Measurements from ENCODE around the gene PRKAR1B.
"Not testable (repeated sequence)": the region's sequence is repeated elsewhere in the genome, so short reads cannot be mapped to it uniquely, and the experiment has no call there.

The PRKAR1B gene

GRCh38 chr7:621572-622285, 105.4 kb downstream of the PRKAR1B start:
- DNase-seq (ENCODE audit: low read depth, low spot score), result no peak

- DNase-seq (ENCODE audit: low read depth, low spot score), result no peak
Measured at GRCh38 chr7:620885-621284, 106.2 kb downstream of the PRKAR1B start.

DNA sequence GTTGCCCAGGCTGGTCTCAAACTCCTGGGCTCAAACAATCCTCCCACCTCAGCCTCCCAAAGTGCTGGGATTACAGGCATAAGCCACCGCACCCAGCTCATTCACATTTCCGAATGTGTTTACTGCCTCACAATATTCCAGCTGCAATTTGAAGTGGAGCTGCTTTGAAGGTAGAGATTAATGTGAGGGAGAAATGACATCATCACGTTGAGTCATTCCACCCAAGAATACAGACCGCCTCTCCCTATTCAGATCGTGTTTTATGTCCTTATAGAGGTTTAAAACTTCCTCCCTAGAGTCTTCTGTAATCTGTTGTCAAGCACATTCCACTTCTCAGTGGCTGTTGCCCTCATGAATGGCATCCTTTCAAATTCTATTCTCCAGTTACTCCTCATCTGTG, 107.0 kb downstream of the PRKAR1B start:
- no peak for DNase-seq (ENCODE audit: low read depth, low spot score)

GRCh38 chr7:619368-619840, 107.7 kb downstream of the PRKAR1B start:
- DNase-seq (ENCODE audit: low read depth, low spot score), result no peak

GRCh38 chr7:618539-619367, 108.3 kb downstream of the PRKAR1B start:
- DNase-seq (ENCODE audit: low read depth, low spot score), result no peak

GRCh38 chr7:617614-618538, 109.2 kb downstream of the PRKAR1B start:
- no peak for DNase-seq (ENCODE audit: low read depth, low spot score)

GRCh38 chr7:613442-614140, 113.5 kb downstream of the PRKAR1B start:
- DNase-seq (ENCODE audit: low read depth, low spot score), result no peak

DNA sequence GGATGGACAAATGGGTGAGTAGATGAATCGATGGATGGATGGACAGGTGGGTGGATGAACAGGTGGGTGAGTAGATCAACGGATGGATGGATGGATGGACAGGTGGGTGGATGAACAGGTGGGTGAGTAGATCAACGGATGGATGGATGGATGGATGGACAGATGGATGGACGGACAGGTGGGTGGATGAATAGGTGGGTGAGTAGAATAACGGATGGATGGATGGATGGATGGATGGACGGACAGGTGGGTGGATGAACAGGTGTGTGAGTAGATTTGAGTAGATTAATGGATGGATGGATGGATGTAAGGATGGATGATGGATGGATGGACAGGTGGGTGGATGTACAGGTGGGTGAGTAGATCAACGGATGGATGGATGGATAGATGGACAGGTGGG, 115.2 kb downstream of the PRKAR1B start:
- DNase-seq (ENCODE audit: low read depth, low spot score), result not testable (repeated sequence)

DNA sequence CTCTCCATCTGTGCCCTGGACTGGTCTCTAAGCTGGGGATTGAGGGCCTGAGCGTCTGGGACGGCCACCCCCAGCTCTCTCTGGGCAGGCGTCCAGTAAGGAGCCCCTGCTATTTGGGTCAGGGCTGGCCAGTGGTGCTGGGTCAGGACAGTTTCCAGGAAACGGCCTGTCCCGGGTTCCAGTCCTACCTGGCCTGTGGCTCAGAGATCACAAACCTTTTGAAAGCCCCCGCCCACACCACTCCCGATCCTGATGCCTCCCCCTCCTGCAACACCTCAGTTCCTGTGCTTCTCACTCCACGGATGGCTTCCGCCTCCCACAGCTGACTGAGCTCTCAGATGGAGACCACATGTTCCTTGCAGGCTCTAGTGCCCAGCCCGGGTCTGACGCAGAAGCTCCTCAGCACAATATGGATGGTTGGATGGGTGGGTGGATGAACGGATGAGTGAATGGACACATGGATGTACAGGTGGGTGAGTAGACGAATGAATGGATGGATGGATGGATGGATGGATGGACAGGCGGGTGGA, 115.7 kb downstream of the PRKAR1B start:
- no peak for DNase-seq (ENCODE audit: low read depth, low spot score)

- no peak for DNase-seq (ENCODE audit: low read depth, low spot score)
Measured at GRCh38 chr7:610531-611280, 116.4 kb downstream of the PRKAR1B start.

GRCh38 chr7:610141-610530, 116.9 kb downstream of the PRKAR1B start:
- no peak for DNase-seq (ENCODE audit: low read depth, low spot score)

DNA sequence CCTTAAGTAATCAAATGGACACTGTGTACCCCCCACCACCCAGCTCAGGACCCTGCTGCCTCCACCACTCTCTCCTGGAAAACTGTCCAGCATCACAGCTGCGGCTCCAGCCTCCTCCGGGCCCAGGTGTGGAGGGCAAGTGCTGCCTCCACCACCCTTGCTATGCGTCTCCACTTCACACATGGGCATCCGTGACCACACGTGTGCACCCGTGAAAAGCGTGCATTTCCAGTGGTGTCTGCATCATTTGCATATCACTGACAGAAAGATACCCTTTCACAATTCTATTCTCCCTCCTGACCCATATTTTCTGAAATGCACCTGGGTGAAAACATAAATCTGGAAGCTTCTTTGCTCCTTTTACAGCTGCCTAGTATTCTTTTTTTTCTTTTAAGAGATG, 117.7 kb downstream of the PRKAR1B start:
- DNase-seq (ENCODE audit: low read depth, low spot score), result no peak

- no peak for DNase-seq (ENCODE audit: low read depth, low spot score)
Measured at GRCh38 chr7:608954-609353, 118.1 kb downstream of the PRKAR1B start.

DNA sequence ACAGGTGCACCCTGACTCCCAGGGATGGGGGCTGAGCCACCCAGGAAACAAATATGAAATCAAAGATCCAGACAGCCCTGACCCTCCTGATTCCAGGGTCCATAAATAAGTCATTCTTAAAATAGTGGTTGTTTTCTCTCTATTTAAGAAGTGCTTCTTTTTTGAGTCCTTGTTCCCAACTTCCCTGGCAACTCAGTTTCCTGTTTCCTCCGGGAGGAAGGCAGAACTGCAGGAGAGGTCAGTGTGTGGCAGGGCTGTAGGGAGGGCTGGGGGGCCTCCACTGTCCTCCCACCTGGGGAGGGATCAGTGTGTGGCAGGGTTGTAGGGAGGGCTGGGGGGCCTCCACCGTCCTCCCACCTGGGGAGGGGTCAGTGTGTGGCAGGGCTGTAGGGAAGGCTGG, 118.7 kb downstream of the PRKAR1B start:
- no peak for DNase-seq (ENCODE audit: low read depth, low spot score)

DNA sequence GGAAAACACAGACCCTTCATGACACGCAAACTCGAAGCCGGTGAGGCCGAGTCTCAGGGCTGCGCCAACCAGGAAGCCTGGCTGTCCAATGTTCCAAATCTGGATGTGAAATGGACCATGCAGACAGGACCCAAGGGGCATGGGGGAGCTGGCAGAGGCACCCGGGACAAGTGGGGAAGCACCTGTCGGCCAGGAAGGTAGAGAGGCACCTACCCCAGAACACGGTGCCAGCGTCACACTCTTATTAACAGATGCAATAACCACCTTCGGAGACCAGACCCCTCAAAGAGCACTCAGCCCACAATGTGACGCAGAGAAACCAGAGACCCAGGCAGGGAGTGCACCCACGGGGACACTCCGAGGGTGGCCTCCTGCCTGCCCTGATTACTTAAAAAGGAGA, 119.1 kb downstream of the PRKAR1B start:
- DNase-seq (ENCODE audit: low read depth, low spot score), result no peak

- DNase-seq (ENCODE audit: low read depth, low spot score), result no peak
Measured at GRCh38 chr7:605661-606450, 121.2 kb downstream of the PRKAR1B start.

DNA sequence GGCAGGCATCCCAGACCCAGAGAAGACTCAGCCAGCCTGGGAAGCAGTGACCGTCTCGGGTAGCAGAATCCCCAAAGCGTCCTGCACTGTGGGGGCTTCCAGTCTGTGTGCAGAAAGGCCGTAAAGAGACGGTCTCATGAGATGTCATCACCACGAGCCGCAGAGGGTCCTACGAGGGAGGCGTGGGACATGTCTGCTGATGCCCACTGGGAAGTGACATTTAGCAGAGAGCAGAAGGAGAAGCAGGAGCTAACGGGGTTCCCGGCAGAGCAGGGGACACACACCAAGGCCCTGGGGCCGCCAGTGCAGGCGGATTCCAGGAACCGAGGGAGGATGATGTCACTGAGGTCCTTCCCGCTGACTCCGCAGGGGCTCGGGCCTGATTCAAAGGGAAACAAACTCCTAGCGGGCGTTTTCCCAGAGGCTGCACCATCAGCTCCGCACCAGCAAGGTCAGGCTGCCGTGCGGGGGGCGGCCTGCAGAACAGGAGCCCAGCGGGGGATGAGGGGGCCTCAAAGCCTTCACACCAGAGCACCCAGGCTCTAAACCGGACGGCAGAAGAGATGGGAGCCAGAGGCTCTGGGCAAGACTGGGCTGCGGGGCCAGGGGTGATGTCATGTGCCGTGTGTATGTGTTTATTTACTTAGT, 122.1 kb downstream of the PRKAR1B start:
- no peak for DNase-seq (ENCODE audit: low read depth, low spot score)

DNA sequence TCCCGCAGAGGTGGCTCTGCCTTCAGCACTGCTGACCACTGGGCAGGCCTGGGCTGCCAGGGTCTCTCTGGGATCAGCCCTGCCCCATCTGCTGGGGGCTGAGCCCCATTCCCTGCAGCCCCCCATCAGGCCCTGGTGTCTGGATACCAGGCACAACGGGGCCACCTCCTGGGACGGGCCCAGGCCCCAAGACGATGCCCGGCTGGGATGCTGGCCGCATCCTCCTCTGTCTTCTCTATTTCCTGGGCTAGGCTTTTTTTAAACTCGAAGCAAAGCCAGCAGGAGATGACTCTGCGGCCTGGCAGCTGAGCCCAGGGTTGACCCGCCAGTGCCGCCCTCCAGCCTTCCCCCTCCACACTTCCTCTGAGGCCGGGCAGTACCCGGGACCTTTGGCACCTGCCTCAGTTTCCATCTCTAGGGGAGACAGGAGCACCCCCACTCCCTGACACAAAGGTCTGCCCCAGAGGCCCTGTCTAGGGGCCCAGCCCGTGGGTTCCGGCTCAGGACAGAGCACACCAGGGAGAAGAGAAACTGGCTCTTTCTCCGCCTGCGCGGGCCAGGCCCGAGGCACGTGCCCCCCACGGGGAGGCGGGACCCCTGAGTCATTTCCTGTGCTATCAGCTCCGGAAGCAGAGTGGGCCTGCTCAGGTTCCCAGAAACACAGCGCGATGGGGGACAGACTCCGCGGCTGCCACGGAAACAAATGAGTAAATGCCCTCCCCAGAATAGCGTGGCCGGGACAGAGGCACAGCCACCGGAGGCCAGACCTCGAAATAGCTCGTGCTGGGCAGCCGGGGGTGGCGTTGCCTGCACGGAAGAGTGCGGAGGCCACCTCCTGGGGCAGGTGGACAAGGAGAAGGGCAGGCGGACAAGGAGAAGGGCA, 122.8 kb downstream of the PRKAR1B start:
- DNase-seq (ENCODE audit: low read depth, low spot score), result peak; percentile 96

Measured in activated naive CD8-positive, alpha-beta T cell treated with anti-CD3 and anti-CD28 coated beads, Interleukin-2, amount 50 U/mL, for 16 hours (primary cell).